ENCODE results near the gene CLEC20A. TPM values are rescaled to one million over a fixed set of nuclear protein-coding genes. Genes with fewer than 3 reads are reported as not detected.

The CLEC20A gene
- total RNA-seq, 3 donors from 2014 or later, result not detected

DNA sequence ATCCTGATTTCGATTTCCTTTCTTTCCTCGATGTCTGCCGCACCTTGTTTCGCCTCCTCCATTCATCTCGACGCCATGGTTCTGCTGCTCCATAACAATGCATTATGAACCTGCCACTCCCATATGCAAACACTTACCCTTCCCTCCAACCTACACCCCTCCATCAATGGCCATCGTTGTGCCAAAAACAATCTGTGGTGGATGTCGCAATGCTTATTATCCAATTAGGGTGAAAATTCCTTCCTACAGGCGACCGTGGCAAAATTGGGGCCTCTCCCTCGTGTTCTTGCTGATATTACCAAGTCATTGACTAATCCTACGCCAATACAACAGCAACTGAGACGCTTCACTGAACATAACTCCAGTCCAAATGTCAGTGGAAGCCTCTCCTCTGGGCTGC, 40.3 kb downstream of the CLEC20A start:
- Mint-ChIP-seq H3K36me3 (ENCODE audit: insufficient read depth) (no peaks in the 10 kb centered on the region), H3K4me1 (ENCODE audit: low read depth) (no peaks in the 10 kb centered on the region), H3K9me3 (no peaks in the 10 kb centered on the region), H3K4me3 (no peak overlapping the region), H3K27me3 (ENCODE audit: low read depth) (no peaks in the 10 kb centered on the region)
- DNase-seq (no peak), ATAC-seq (no peak)

DNA sequence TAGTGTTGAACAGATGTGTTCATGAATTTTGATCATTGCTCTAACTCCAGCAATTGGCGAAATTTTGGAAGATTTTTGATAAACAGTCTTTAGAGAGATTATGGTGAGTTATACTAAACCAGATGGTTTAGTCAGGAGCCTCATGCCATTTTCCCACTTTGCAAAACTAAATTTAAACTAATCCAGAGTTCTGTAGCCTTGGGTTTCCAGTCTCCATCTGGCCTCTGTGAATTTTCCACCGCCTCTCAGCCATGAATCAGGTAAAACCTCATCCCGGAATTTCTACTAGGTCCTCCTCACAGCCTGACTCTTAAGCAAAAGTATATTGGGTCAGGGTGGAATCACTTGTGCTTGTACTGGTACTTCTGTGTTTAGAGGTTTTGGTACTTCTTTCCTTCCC, 44.8 kb downstream of the CLEC20A start:
- ATAC-seq (no peak), DNase-seq (no peak)
- Mint-ChIP-seq H3K36me3 (ENCODE audit: insufficient read depth) (no peaks in the 10 kb centered on the region), H3K9me3 (no peaks in the 10 kb centered on the region), H3K4me1 (ENCODE audit: low read depth) (no peaks in the 10 kb centered on the region), H3K27me3 (ENCODE audit: low read depth) (no peaks in the 10 kb centered on the region), H3K4me3 (no peak overlapping the region)

DNA sequence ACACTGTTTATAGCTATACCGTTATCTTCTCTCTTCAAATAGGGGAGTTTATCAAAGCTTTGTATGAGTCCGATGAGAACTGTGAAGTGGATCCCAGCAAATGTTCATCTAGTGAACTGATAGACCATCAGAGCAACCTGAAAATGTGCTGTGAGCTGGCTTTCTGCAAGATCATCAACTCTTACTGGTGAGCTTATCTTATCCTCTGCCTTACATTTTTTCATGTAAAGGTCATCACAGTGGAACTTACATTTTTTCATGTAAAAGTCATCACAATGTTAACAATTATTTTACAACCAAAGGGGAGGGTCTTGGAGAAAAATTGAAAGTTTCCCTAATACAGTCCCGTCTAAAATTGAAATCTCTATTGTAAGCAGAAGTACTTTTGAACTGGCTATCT, 45.2 kb downstream of the CLEC20A start:
- ATAC-seq (no peak), DNase-seq (no peak)
- Mint-ChIP-seq H3K4me3 (no peak overlapping the region), H3K36me3 (ENCODE audit: insufficient read depth) (no peaks in the 10 kb centered on the region), H3K4me1 (ENCODE audit: low read depth) (no peaks in the 10 kb centered on the region), H3K27me3 (ENCODE audit: low read depth) (no peaks in the 10 kb centered on the region), H3K9me3 (no peaks in the 10 kb centered on the region)

DNA sequence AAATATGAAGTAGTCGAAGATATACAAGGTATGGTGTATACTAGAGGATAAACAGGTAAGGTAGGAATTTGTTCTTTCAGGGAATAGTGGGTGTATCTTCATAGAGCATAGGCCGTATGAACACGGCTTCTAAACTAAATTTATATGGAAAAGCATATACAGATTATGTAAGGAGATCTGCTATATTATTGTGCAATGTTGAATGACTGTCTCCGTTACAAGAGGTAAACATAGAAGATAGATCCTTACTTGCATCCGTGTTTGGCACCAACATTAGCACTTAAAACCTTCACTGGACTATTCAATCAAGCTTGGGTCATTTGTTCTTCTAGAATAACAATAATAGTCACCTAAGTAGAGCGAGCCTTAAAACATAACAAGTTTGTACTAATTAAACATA, 45.9 kb downstream of the CLEC20A start:
- DNase-seq, result no peak
- no peaks in the 10 kb centered on the region for H3K9me3 Mint-ChIP-seq
- H3K4me1 Mint-ChIP-seq (ENCODE audit: low read depth), result no peaks in the 10 kb centered on the region
- H3K4me3 Mint-ChIP-seq, result no peak overlapping the region
- no peaks in the 10 kb centered on the region for H3K27me3 Mint-ChIP-seq (ENCODE audit: low read depth)
- no peaks in the 10 kb centered on the region for H3K36me3 Mint-ChIP-seq (ENCODE audit: insufficient read depth)
- ATAC-seq, result no peak

DNA sequence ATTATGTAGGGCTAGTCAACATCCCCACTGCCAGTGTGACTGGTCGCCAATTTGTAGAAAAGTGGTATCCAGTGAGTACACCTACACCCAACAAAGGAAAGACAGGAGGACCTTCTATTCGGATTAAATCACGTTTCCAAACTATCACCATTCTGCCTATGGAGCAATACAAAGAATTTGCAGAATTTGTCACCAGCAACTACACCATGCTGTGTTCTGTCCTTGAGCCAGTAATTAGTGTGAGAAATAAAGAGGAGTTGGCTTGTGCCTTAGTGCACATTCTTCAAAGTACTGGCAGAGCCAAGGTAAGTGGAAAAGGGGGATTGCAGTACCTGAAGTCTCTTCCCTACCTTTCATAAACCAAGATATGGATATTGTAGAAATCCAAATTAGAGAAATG, 53.8 kb downstream of the CLEC20A start:
- H3K4me1 Mint-ChIP-seq (ENCODE audit: low read depth), result no peaks in the 10 kb centered on the region
- no peak for ATAC-seq

DNA sequence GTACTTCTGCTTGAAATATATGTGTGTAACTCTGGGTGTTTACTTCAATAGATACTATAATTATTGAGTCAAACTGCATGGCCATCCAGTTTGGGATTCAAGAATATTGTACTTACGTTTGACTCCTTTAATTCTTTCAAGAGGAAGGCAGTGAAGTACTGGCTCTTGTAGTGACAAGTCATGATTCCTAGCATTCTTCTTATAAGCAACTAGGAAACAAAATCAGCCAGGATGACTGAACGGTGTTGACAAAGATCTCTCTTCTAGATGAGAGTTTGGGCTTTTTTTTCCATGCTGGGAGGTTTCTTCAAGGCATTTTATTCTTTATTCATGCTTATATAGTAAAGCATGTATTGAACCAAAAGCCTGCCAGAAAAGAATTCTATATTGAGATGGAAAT, 58.3 kb downstream of the CLEC20A start:
- Mint-ChIP-seq H3K4me1 (ENCODE audit: low read depth) (no peaks in the 10 kb centered on the region), H3K4me3 (no peak overlapping the region), H3K9me3 (no peaks in the 10 kb centered on the region), H3K36me3 (ENCODE audit: insufficient read depth) (no peaks in the 10 kb centered on the region), H3K27me3 (ENCODE audit: low read depth) (peaks cover 8% of the 10 kb centered on the region)
- no peak for DNase-seq
- ATAC-seq, result no peak

More for the DNA sequence above, 53.8 kb downstream of the CLEC20A start:
- no peak for DNase-seq
- no peak overlapping the region for H3K4me3 Mint-ChIP-seq
- no peaks in the 10 kb centered on the region for H3K36me3 Mint-ChIP-seq (ENCODE audit: insufficient read depth)
- peaks cover 11% of the 10 kb centered on the region for H3K27me3 Mint-ChIP-seq (ENCODE audit: low read depth)
- H3K9me3 Mint-ChIP-seq, result no peaks in the 10 kb centered on the region

- ATAC-seq (no peak), DNase-seq (no peak)
- peaks cover 2% of the 10 kb centered on the region for H3K27me3 Mint-ChIP-seq (ENCODE audit: low read depth)
- H3K4me3 Mint-ChIP-seq, result no peak overlapping the region
- no peaks in the 10 kb centered on the region for H3K36me3 Mint-ChIP-seq (ENCODE audit: insufficient read depth)
- H3K9me3 Mint-ChIP-seq, result no peaks in the 10 kb centered on the region
- H3K4me1 Mint-ChIP-seq (ENCODE audit: low read depth), result no peaks in the 10 kb centered on the region
Observed at GRCh38 chr1:178436899-178437298, 59.9 kb downstream of the CLEC20A start.

GRCh38 chr1:178434899-178435435, 61.8 kb downstream of the CLEC20A start:
- H3K4me1 Mint-ChIP-seq (ENCODE audit: low read depth), result no peaks in the 10 kb centered on the region
- H3K36me3 Mint-ChIP-seq (ENCODE audit: insufficient read depth), result no peaks in the 10 kb centered on the region
- DNase-seq (no peak), ATAC-seq (no peak)
- no peaks in the 10 kb centered on the region for H3K9me3 Mint-ChIP-seq
- H3K27me3 Mint-ChIP-seq (ENCODE audit: low read depth), result peaks cover 2% of the 10 kb centered on the region
- no peak overlapping the region for H3K4me3 Mint-ChIP-seq

- DNase-seq (no peak), ATAC-seq (no peak)
- no peaks in the 10 kb centered on the region for H3K9me3 Mint-ChIP-seq
- H3K36me3 Mint-ChIP-seq (ENCODE audit: insufficient read depth), result no peaks in the 10 kb centered on the region
- H3K4me3 Mint-ChIP-seq, result no peak overlapping the region
- peaks cover 2% of the 10 kb centered on the region for H3K27me3 Mint-ChIP-seq (ENCODE audit: low read depth)
- no peaks in the 10 kb centered on the region for H3K4me1 Mint-ChIP-seq (ENCODE audit: low read depth)
Observed at GRCh38 chr1:178434360-178434759, 62.4 kb downstream of the CLEC20A start.

Other genes with a start within 250 kb of the CLEC20A start
- gene TEX35, start 16.1 kb upstream of the CLEC20A start, total RNA-seq, result not detected
- 1 to 10 TPM; 1.1 to 2.2 (median 1.8) TPM for gene RALGPS2, start 228.3 kb upstream of the CLEC20A start, total RNA-seq